Upper lobe of left lung (tissue), 4 donors: ENCODE data around the gene PRR13.

Experiments used
- EP300 ChIP-seq, 4 donors: sonication (generic); formaldehyde crosslinking; IDR thresholded peaks; one replicate each; pipeline ENCODE4 v1.5.1; 2017; ENCODE audit warnings: antibody characterized with exemption in 4 of 4, control low read depth in 2 of 4
- POLR2A ChIP-seq, 4 donors: fragments of 450-650 bp; IDR thresholded peaks; one replicate each; pipeline ENCODE4 v1.5.1; 2016 to 2017; ENCODE audit warnings: antibody characterized with exemption in 4 of 4, mild to moderate bottlenecking in 2 of 4
- POLR2AphosphoS5 ChIP-seq, 2 donors: sonication (generic); formaldehyde crosslinking; IDR thresholded peaks; one replicate each; pipeline ENCODE4 v1.5.1; 2017; ENCODE audit warnings: antibody characterized with exemption in 2 of 2
- TF ChIP-seq, protein P1 (sequence below), 6 experiments: fragments of 450-650 bp in 4 of 6; fragments of 200-600 bp in 2 of 6; sonication (generic) in 2 of 6; IDR thresholded peaks; one replicate each; pipeline ENCODE4 v1.5.1; 2016 to 2019; ENCODE audit warnings: antibody characterized with exemption in 6 of 6

GRCh38 chr12:53483979-53484377 lies 42.4 kb downstream of the PRR13 start:
- TF ChIP-seq, protein P1, sequence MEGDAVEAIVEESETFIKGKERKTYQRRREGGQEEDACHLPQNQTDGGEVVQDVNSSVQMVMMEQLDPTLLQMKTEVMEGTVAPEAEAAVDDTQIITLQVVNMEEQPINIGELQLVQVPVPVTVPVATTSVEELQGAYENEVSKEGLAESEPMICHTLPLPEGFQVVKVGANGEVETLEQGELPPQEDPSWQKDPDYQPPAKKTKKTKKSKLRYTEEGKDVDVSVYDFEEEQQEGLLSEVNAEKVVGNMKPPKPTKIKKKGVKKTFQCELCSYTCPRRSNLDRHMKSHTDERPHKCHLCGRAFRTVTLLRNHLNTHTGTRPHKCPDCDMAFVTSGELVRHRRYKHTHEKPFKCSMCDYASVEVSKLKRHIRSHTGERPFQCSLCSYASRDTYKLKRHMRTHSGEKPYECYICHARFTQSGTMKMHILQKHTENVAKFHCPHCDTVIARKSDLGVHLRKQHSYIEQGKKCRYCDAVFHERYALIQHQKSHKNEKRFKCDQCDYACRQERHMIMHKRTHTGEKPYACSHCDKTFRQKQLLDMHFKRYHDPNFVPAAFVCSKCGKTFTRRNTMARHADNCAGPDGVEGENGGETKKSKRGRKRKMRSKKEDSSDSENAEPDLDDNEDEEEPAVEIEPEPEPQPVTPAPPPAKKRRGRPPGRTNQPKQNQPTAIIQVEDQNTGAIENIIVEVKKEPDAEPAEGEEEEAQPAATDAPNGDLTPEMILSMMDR (IDR thresholded peaks at IDR 0.05), result no peak
- TF ChIP-seq POLR2A (IDR thresholded peaks at IDR 0.05) (no peak), EP300 (IDR thresholded peaks at IDR 0.05) (no peak), POLR2AphosphoS5 (IDR thresholded peaks at IDR 0.05) (no peak)
